ENCODE measurements around the gene KIAA1671. TPM values are rescaled to one million over a fixed set of nuclear protein-coding genes. Genes with fewer than 3 reads are reported as not detected.

The KIAA1671 gene
- total RNA-seq, 2 experiments from 2014 or later: 6.5 to 6.8 TPM

DNA sequence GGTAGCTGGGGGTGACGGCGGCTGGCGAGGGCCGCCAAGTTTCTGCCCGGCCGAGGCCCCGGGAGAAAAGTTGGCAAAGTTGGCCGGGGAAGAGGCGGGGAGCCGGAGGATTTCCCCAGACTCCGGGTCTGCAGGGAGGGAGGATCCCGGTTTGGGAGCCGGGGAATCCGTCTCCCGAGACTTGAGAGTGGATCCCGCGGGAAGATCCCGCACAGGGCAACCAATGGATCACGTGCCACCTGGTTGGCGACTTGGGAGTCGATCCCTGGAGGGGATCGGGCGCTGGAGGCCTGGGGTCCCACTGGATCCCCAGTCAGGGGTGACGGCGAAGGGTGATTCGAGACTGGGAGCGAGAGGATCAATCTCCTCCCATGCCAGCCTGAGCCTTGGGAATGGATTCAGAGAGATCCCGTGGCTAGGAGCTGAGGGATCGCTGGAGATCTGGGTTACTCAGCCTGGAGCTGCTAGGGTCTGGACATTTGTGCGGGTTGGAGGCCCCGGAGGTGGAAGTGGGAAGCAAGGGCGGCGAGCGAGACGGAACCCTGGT is 394 bp downstream of the KIAA1671 start:
- DNase-seq (no peak), ATAC-seq (no peak)
- H3K27ac Mint-ChIP-seq: no peak overlapping the region
- no peak for TF ChIP-seq CTCF (IDR thresholded peaks at IDR 0.05)
- peaks cover 17% of the 10 kb centered on the region for H3K4me1 Mint-ChIP-seq (ENCODE audit: low read depth)
- ChIA-PET POLR2A (no interaction called here), CTCF (interaction anchor here (0.9 to 12.1 kb wide), 5 partner anchors 9 to 250 kb away, joined by 3 to 110 read pairs (median 3); no protein-coding TSS in a partner anchor)
- no peaks in the 10 kb centered on the region for H3K9me3 Mint-ChIP-seq
- no peaks in the 10 kb centered on the region for H3K36me3 Mint-ChIP-seq (ENCODE audit: low read depth)
- H3K27me3 Mint-ChIP-seq: peaks cover 46% of the 10 kb centered on the region
- intact Hi-C loops (cut with micrococcal nuclease): no loop called here
- H3K4me3 Mint-ChIP-seq: peak overlapping the region; percentile 42

- Mint-ChIP-seq H3K4me1 (ENCODE audit: low read depth) (peaks cover 17% of the 10 kb centered on the region), H3K9me3 (no peaks in the 10 kb centered on the region), H3K4me3 (peak overlapping the region; percentile 42), H3K27me3 (peaks cover 43% of the 10 kb centered on the region), H3K27ac (no peak overlapping the region), H3K36me3 (ENCODE audit: low read depth) (no peaks in the 10 kb centered on the region)
- no peak for TF ChIP-seq CTCF (IDR thresholded peaks at IDR 0.05)
- POLR2A ChIA-PET: interaction anchor here (0.6 kb wide), 1 partner anchor 82 kb away, joined by 6 read pairs; no protein-coding TSS in a partner anchor
- intact Hi-C loops (cut with micrococcal nuclease): no loop called here
- CTCF ChIA-PET: interaction anchor here (0.7 to 12.1 kb wide), 4 partner anchors 97 to 249 kb away, joined by 3 to 110 read pairs (median 3); no protein-coding TSS in a partner anchor
- DNase-seq: no peak
- no peak for ATAC-seq
These were observed 1.0 kb downstream of the KIAA1671 start for GRCh38 chr22:24953384-24954113.

DNA sequence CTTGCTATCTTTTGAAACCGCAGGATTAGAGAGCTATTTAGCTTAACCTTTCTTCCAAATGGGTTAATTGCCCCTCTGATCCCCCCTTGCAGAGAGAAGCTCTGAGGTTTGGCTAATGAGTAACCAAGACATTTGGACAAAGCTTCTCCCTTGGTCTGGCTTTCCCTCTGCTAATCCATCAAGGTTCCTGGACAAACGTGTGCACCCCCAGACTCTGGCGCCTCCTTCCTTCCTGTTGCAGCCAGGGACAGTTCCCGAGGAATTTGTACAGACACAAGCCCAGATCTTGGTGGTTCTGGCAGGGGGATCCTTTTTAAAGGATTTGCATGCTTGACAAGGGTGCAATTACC is 1.6 kb downstream of the KIAA1671 start:
- intact Hi-C loops (cut with micrococcal nuclease): no loop called here
- ATAC-seq (no peak), DNase-seq (no peak)
- POLR2A ChIA-PET: interaction anchor here (0.6 kb wide), 1 partner anchor 82 kb away, joined by 6 read pairs; no protein-coding TSS in a partner anchor
- Mint-ChIP-seq H3K27me3 (peaks cover 39% of the 10 kb centered on the region), H3K9me3 (no peaks in the 10 kb centered on the region), H3K4me3 (no peak overlapping the region), H3K36me3 (ENCODE audit: low read depth) (no peaks in the 10 kb centered on the region), H3K27ac (no peak overlapping the region), H3K4me1 (ENCODE audit: low read depth) (peaks cover 17% of the 10 kb centered on the region)
- no peak for TF ChIP-seq CTCF (IDR thresholded peaks at IDR 0.05)
- CTCF ChIA-PET: interaction anchor here (0.7 to 12.1 kb wide), 3 partner anchors 96 to 248 kb away, joined by 3 to 110 read pairs (median 3); no protein-coding TSS in a partner anchor

DNA sequence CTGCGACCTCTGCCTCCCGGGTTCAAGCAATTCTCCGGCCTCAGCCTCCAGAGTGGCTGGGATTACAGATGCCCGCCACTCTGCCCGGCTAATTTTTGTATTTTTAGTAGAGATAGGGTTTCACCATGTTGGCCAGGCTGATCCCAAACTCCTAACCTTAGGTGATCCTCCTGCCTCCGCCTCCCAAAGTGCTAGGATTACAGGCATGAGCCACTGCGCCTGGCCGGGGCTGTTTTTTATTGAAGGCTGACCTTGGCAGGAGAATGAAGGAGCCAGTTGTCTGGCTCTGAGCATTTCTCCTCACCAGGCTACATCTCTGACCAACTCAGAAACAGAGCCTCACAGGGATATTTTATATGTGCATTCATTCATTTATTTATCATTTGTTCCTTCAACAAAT is 2.3 kb downstream of the KIAA1671 start:
- intact Hi-C loops (cut with micrococcal nuclease): no loop called here
- POLR2A ChIA-PET: no interaction called here
- Mint-ChIP-seq H3K9me3 (no peaks in the 10 kb centered on the region), H3K27ac (no peak overlapping the region), H3K4me3 (no peak overlapping the region), H3K27me3 (peaks cover 35% of the 10 kb centered on the region), H3K36me3 (ENCODE audit: low read depth) (no peaks in the 10 kb centered on the region), H3K4me1 (ENCODE audit: low read depth) (peaks cover 17% of the 10 kb centered on the region)
- DNase-seq: no peak
- TF ChIP-seq CTCF (IDR thresholded peaks at IDR 0.05): no peak
- CTCF ChIA-PET: interaction anchor here (12.1 kb wide), 1 partner anchor 95 kb away, joined by 110 read pairs; no protein-coding TSS in a partner anchor
- no peak for ATAC-seq

- Mint-ChIP-seq H3K4me1 (ENCODE audit: low read depth) (peaks cover 4% of the 10 kb centered on the region), H3K36me3 (ENCODE audit: low read depth) (no peaks in the 10 kb centered on the region), H3K4me3 (no peak overlapping the region), H3K27me3 (peaks cover 19% of the 10 kb centered on the region), H3K9me3 (no peaks in the 10 kb centered on the region), H3K27ac (no peak overlapping the region)
- no peak for ATAC-seq
- no peak for DNase-seq
- intact Hi-C loops (cut with micrococcal nuclease): no loop called here
- no peak for TF ChIP-seq CTCF (IDR thresholded peaks at IDR 0.05)
- ChIA-PET CTCF (interaction anchor here (2.4 kb wide), 1 partner anchor 19 kb away, joined by 7 read pairs; no protein-coding TSS in a partner anchor), POLR2A (no interaction called here)
These were observed 4.5 kb downstream of the KIAA1671 start for GRCh38 chr22:24957043-24957442.
